Measurements from ENCODE around the gene FMN1. TPM values are rescaled to one million over a fixed set of nuclear protein-coding genes. Genes with fewer than 3 reads are reported as not detected.

The FMN1 gene
- total RNA-seq, 1 experiment from 2014 or later: 3.9 TPM

GRCh38 chr15:32990071-32990470, 204.4 kb downstream of the FMN1 start:
- H3K36me3 ChIP-seq (ENCODE audit: control insufficient read depth, insufficient read depth, low read length): no peaks in the 10 kb centered on the region; the same call in 1 of the 2 replicates
- H3K27me3 ChIP-seq (ENCODE audit: control insufficient read depth, insufficient read depth, low read length): peaks cover 4% of the 10 kb centered on the region
- no peak overlapping the region for H3K27ac ChIP-seq (ENCODE audit: low read length)
- DNase-seq (ENCODE audit: low read depth, low spot score) (no peak), ATAC-seq (no peak)
- no peak overlapping the region for H3K4me3 ChIP-seq (ENCODE audit: low read depth in 2 of 2, low read length in 2 of 2)
- BruUV-seq (replicated peaks): no TSS peak
- intact Hi-C loops (cut with micrococcal nuclease; ENCODE audit: unreplicated experiment): loop anchor here (5.0 kb wide), 1 partner anchor 328 kb away; no protein-coding TSS in a partner anchor
- no peak for TF ChIP-seq REST (IDR thresholded peaks at IDR 0.05; ENCODE audit: insufficient read depth in 1 of 2, low read depth in 2 of 2, low read length in 1 of 2)
- TF ChIP-seq SIN3A (IDR thresholded peaks at IDR 0.05; ENCODE audit: borderline replicate concordance, insufficient read depth, low read depth, low read length): no peak
- TF ChIP-seq CTCF (IDR thresholded peaks at IDR 0.05): no peak
- no peak for TF ChIP-seq TCF7L2 (IDR thresholded peaks at IDR 0.05; ENCODE audit: low read depth, low read length)
- no peak for TF ChIP-seq POLR2AphosphoS5 (IDR thresholded peaks at IDR 0.05; ENCODE audit: low read depth, low read length)
- CTCF ChIA-PET: no interaction called here
- POLR2A ChIA-PET: no interaction called here
- H3K9me3 ChIP-seq (ENCODE audit: control insufficient read depth, insufficient read depth, low read depth, low read length): no peaks in the 10 kb centered on the region
- in situ Hi-C loops (cut with HindIII; ENCODE audit: low pct_unique_long_range_greater_than_20kb, low sequenced_read_pairs): no loop called here
- H3K4me1 ChIP-seq (ENCODE audit: control insufficient read depth, insufficient read depth, low read length): no peaks in the 10 kb centered on the region

GRCh38 chr15:32987067-32987466, 207.4 kb downstream of the FMN1 start:
- in situ Hi-C loops (cut with HindIII; ENCODE audit: low pct_unique_long_range_greater_than_20kb, low sequenced_read_pairs): no loop called here
- ChIA-PET CTCF (no interaction called here), POLR2A (no interaction called here)
- BruUV-seq (replicated peaks): no TSS peak
- H3K27ac ChIP-seq (ENCODE audit: low read length): no peak overlapping the region
- TF ChIP-seq SIN3A (IDR thresholded peaks at IDR 0.05; ENCODE audit: borderline replicate concordance, insufficient read depth, low read depth, low read length) (no peak), REST (IDR thresholded peaks at IDR 0.05; ENCODE audit: insufficient read depth in 1 of 2, low read depth in 2 of 2, low read length in 1 of 2) (no peak), CTCF (IDR thresholded peaks at IDR 0.05) (no peak), POLR2AphosphoS5 (IDR thresholded peaks at IDR 0.05; ENCODE audit: low read depth, low read length) (no peak), TCF7L2 (IDR thresholded peaks at IDR 0.05; ENCODE audit: low read depth, low read length) (no peak)
- H3K36me3 ChIP-seq (ENCODE audit: control insufficient read depth, insufficient read depth, low read length): no peaks in the 10 kb centered on the region
- H3K4me3 ChIP-seq (ENCODE audit: low read depth in 2 of 2, low read length in 2 of 2): no peak overlapping the region
- intact Hi-C loops (cut with micrococcal nuclease; ENCODE audit: unreplicated experiment): no loop called here
- no peaks in the 10 kb centered on the region; the same call in 1 of the 2 replicates for H3K27me3 ChIP-seq (ENCODE audit: control insufficient read depth, insufficient read depth, low read length)
- DNase-seq (ENCODE audit: low read depth, low spot score) (no peak), ATAC-seq (no peak)
- no peaks in the 10 kb centered on the region for H3K9me3 ChIP-seq (ENCODE audit: control insufficient read depth, insufficient read depth, low read depth, low read length)
- H3K4me1 ChIP-seq (ENCODE audit: control insufficient read depth, insufficient read depth, low read length): no peaks in the 10 kb centered on the region
